Endometrial microvascular endothelial cells (primary cell): ENCODE data around the gene EDEM2. TPM values are rescaled to one million over a fixed set of nuclear protein-coding genes. Genes with fewer than 3 reads are reported as not detected.
"Not testable (repeated sequence)": the region's sequence is repeated elsewhere in the genome, so short reads cannot be mapped to it uniquely, and the experiment has no call there.

Experiments
- in situ Hi-C: cut with HindIII; loops from 2 replicates; pipeline ENCODE4 v1.10.0; 2017; ENCODE audit warnings: low sequenced_read_pairs, low pct_unique_long_range_greater_than_20kb; ENCODE audit errors: inconsistent ontology term
- total RNA-seq: library from RNA; depleted of rRNA; stranded (reverse); fragments of >200 nt; gene quantifications from one replicate; pipeline ENCODE4 v1.2.3, GENCODE V29; 2015; ENCODE audit errors: inconsistent ontology term

EDEM2 gene
- total RNA-seq, 1 donor from 2014 or later = 67.7 TPM

- in situ Hi-C loops = no loop called here
These were observed 12.3 kb downstream of the EDEM2 start for GRCh38 chr20:35134880-35135279.

- in situ Hi-C loops = no loop called here
These were observed 12.7 kb downstream of the EDEM2 start for GRCh38 chr20:35134472-35134871.

DNA sequence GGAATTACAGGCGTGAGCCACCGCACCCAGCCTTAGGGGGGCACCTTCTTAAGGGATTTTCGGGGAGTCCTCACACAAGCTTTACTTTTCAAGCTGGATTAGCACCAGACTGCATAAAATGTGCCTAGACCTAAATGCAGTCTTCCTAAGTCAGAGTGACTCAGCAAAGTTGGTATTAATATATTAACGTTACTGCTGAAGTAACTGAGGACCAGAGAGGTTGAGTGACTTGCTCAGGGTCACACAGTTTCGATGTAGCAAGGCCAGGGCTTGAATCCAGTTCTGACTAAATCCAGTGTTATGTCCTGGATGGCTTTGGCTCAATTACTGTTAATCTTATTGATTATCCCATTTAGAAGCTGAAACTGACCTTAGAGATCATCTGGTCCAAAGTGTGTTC lies 13.4 kb downstream of the EDEM2 start:
- in situ Hi-C loops = no loop called here

- in situ Hi-C loops = no loop called here
These were observed 14.1 kb downstream of the EDEM2 start for GRCh38 chr20:35133031-35133430.

DNA sequence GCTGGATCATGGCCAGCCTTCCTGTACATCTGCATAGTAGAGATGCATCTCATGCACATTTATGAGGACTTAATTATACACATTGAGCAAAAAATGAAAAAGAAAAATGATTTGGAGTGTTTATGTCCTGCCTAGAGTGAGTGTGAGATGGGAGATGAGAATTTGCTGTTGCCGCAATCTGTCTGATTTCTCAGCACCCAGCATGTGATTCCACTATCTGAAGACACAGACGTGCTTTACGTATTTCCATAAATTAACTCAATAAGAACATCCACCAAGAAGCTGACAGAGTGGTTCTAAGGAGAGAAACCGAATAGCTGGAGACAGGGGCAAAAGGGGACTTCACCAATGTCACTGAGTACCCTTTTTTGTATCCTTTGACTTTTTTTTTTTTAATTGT lies 15.2 kb downstream of the EDEM2 start:
- in situ Hi-C loops = no loop called here

GRCh38 chr20:35129647-35130069 lies 17.5 kb downstream of the EDEM2 start:
- in situ Hi-C loops = no loop called here

GRCh38 chr20:35125753-35126152 lies 21.4 kb downstream of the EDEM2 start:
- in situ Hi-C loops = no loop called here

DNA sequence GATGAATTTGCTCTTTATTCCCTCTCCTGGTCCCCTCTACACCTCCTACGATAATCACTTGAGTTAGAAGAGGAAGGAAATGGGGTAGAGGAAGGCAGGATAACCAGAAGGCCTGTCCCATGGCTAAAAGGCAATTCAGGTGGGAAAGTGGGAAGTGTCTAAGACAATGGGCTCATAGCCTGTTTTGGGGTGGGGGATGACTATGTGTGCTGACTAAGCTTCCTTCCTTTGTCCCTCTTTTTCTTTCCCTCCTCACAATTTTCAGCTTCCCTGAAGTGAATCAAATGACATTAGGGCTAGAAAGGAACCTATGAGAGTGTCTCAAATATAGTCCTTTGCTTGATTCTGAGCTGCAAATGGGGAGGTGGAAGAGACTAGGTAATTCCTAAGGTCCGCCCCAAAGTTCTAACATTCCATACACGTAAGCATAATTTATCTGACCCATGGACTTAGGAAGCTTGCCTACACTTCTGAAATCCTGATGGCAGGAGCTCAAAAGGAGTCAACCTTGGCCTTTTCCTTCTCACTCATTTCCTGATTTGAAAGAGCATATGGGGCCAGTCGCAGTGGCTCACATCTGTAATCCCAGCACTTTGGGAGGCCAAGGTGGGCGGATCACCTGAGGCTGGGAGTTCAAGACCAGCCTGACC lies 24.3 kb downstream of the EDEM2 start:
- in situ Hi-C loops = no loop called here

GRCh38 chr20:35121186-35121585 lies 25.9 kb downstream of the EDEM2 start:
- in situ Hi-C loops = no loop called here

DNA sequence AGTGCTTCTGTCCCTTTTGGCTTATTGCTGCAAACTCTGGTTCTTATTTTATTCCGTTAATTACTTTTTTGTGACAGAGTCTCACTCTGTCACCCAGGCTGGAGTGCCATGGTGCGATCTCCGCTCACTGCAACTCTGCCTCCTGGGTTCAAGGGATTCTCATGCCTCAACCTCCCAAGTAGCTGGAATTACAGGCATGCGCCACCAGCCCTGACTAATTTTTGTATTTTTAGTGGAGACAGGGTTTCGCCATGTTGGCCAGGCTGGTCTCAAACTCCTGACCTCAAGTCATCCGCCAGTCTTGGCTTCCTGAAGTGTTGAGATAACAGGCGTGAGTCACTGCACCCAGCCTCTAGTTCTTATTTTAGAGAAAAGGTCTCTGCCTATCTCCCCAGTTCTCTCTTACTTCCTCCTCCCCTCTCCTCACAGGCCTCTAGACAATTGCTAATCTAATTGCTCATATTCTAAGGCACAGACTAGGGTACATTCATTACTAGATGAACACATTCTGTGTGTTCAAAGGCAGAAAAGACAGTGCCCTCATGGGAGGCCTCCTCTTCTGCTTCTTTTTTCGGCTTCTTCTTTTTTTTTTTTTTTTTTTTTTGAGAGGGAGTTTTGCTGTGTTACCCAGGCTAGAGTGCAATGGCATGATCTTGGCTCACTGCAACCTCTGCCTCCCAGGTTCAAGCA lies 27.0 kb downstream of the EDEM2 start:
- in situ Hi-C loops = no loop called here

DNA sequence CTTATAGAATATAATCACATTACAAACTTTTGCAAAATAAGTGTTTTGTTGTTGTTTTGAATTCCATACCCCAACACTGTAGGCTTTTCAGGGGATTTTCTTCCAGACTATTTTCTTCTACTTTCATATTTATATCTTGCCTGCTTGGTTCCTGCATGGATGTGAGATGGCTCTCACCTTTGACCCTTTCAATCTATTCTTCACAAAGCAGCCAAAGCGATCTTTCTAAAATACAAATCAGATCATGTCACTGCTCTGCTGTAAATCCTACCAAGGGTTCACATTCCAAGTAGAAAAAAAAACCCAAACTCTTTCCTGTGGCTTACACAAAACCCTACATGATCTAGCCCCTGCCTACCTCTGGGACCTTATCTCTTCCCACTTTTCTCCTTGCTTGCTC lies 29.5 kb downstream of the EDEM2 start:
- in situ Hi-C loops = no loop called here

DNA sequence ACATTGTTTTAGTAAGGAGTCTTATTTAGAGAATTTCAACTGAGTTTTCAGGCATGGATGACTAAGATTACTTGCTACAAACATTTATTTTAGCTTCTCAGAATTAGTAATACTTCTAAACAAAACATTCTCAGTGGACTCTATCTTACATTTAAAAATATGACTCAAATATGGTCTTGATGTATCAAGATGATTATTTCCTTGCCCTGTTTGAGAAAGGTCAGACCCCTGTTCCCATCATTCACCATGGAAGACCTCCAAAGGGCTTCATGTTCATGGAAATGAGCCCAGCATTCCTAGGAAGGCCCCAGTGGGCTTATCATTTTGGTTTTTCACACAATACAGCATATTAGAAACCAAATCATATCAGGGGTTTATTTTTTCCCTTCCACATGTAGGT lies 29.9 kb downstream of the EDEM2 start:
- in situ Hi-C loops = no loop called here

- in situ Hi-C loops = no loop called here
These were observed 30.9 kb downstream of the EDEM2 start for GRCh38 chr20:35116258-35116657.

DNA sequence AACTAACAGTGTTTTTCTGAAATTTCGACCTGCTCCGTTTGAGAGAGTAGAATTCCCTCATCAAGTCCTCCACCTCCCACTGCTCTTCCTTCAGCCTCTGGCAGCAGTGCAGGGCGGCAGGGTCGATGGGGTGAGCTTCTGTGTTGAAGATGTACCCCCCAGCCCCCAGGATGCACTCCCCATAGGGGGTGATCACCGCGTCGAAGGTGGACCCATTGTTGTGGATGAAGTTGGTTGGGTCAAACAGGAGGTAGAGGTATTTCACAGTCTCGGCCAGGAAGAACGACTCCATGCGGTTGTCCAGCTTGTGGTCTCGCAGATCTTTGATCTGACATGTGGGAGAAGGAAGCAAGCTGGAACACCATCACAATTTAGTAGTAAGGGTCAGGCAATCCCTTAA lies 31.5 kb downstream of the EDEM2 start:
- in situ Hi-C loops = no loop called here

GRCh38 chr20:35112276-35112675 lies 34.9 kb downstream of the EDEM2 start:
- in situ Hi-C loops = not testable (repeated sequence)

- in situ Hi-C loops = no loop called here
These were observed 35.8 kb downstream of the EDEM2 start for GRCh38 chr20:35111141-35111888.

GRCh38 chr20:35108921-35109320 lies 38.2 kb downstream of the EDEM2 start:
- in situ Hi-C loops = no loop called here

DNA sequence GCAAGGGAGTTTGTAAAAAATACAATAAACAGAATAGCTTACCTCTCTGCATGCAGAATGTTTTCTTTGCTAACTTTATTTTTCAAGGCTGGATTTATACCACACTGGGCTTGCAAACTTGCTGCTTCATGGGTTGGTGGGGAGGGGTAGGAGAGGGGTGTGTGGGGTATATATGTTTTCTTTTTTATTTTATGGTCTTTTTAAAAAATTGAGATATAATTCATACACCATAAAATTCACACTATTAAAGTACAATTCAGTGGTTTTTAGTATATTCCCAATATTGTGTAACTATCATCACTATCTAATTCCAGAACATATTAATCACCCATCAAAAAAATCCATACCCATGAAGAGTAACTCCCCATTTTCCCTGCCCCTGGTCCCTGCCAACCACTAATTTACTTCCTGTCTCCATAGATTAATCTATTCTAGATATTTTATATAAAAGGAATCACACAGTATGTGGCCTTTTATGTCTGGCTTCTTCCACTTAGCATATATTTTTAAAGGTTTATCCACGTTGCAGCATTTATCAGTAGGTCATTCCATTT lies 40.2 kb downstream of the EDEM2 start:
- in situ Hi-C loops = no loop called here

- in situ Hi-C loops = no loop called here
These were observed 42.3 kb downstream of the EDEM2 start for GRCh38 chr20:35104685-35105295.
